ENCODE results near the gene ARID1B.

DNA sequence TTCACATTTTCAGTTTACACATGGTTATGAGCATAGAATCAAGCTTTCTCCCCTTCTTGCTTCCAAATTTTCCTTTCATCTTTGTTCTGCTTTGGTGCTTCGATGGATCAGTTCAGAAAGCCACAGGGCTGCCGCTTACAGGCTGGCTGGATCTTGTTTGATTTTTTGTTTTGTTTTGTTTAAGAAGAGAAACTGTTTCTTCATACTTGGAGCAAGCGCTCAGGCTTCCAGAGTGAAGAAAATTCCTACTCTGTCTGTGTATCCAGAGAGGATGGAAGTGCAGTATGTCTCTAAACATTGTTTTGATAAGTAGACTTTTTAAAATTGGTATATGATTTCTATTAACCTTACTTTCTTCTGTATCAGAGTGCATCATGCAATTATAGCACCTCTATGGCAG lies 66.9 kb downstream of the ARID1B start:
- TF ChIP-seq, protein P1, sequence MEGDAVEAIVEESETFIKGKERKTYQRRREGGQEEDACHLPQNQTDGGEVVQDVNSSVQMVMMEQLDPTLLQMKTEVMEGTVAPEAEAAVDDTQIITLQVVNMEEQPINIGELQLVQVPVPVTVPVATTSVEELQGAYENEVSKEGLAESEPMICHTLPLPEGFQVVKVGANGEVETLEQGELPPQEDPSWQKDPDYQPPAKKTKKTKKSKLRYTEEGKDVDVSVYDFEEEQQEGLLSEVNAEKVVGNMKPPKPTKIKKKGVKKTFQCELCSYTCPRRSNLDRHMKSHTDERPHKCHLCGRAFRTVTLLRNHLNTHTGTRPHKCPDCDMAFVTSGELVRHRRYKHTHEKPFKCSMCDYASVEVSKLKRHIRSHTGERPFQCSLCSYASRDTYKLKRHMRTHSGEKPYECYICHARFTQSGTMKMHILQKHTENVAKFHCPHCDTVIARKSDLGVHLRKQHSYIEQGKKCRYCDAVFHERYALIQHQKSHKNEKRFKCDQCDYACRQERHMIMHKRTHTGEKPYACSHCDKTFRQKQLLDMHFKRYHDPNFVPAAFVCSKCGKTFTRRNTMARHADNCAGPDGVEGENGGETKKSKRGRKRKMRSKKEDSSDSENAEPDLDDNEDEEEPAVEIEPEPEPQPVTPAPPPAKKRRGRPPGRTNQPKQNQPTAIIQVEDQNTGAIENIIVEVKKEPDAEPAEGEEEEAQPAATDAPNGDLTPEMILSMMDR (IDR thresholded peaks at IDR 0.05; ENCODE audit: insufficient read depth, low read depth, low read length) = no peak
- no peak for TF ChIP-seq EZH2 (IDR thresholded peaks at IDR 0.05; ENCODE audit: insufficient read depth, low read length)

Data from astrocyte (in vitro differentiated cells and primary cell).